ENCODE results near the gene LMF1.

Gene LMF1

GRCh38 chr16:1013593-1013900 is 42.8 kb upstream of the LMF1 start:
- no peak for TF ChIP-seq CTCF (IDR thresholded peaks at IDR 0.05; ENCODE audit: control insufficient read depth, extremely low read depth, insufficient read depth)
- no peak overlapping the region for H3K4me3 ChIP-seq (ENCODE audit: low read depth, low read length)
- DNase-seq (ENCODE audit: low read depth) = no peak

GRCh38 chr16:1012722-1013592 is 42.2 kb upstream of the LMF1 start:
- peak; percentile 30 for TF ChIP-seq CTCF (IDR thresholded peaks at IDR 0.05; ENCODE audit: control insufficient read depth, extremely low read depth, insufficient read depth)
- H3K4me3 ChIP-seq (ENCODE audit: low read depth, low read length) = no peak overlapping the region
- no peak for DNase-seq (ENCODE audit: low read depth)

GRCh38 chr16:1012135-1012534 is 41.4 kb upstream of the LMF1 start:
- DNase-seq (ENCODE audit: low read depth) = no peak
- no peak overlapping the region for H3K4me3 ChIP-seq (ENCODE audit: low read depth, low read length)
- no peak for TF ChIP-seq CTCF (IDR thresholded peaks at IDR 0.05; ENCODE audit: control insufficient read depth, extremely low read depth, insufficient read depth)

- no peak for DNase-seq (ENCODE audit: low read depth)
- TF ChIP-seq CTCF (IDR thresholded peaks at IDR 0.05; ENCODE audit: control insufficient read depth, extremely low read depth, insufficient read depth) = no peak
- no peak overlapping the region for H3K4me3 ChIP-seq (ENCODE audit: low read depth, low read length)
Measured at GRCh38 chr16:1011316-1012082, 40.7 kb upstream of the LMF1 start.

- no peak for DNase-seq (ENCODE audit: low read depth)
- H3K4me3 ChIP-seq (ENCODE audit: low read depth, low read length) = no peak overlapping the region
- TF ChIP-seq CTCF (IDR thresholded peaks at IDR 0.05; ENCODE audit: control insufficient read depth, extremely low read depth, insufficient read depth) = no peak
Measured at GRCh38 chr16:1010815-1011214, 40.0 kb upstream of the LMF1 start.

GRCh38 chr16:1010251-1010650 is 39.5 kb upstream of the LMF1 start:
- H3K4me3 ChIP-seq (ENCODE audit: low read depth, low read length) = no peak overlapping the region
- no peak for TF ChIP-seq CTCF (IDR thresholded peaks at IDR 0.05; ENCODE audit: control insufficient read depth, extremely low read depth, insufficient read depth)
- no peak for DNase-seq (ENCODE audit: low read depth)

All from LNCaP clone FGC (cell line).